ENCODE results near the gene CARD14.

CARD14 gene

GRCh38 chr17:80173126-80173525 is 3.3 kb downstream of the CARD14 start:
- no peak overlapping the region for H3K4me2 ChIP-seq (ENCODE audit: low read depth, low read length, poor library complexity, severe bottlenecking)
- H3K9me3 ChIP-seq (ENCODE audit: insufficient read depth, low read depth, low read length): no peaks in the 10 kb centered on the region
- H2AFZ ChIP-seq (ENCODE audit: low read length): no peak overlapping the region
- no peaks in the 10 kb centered on the region for H4K20me1 ChIP-seq (ENCODE audit: insufficient read depth, low read length, poor library complexity, severe bottlenecking)
- H3K36me3 ChIP-seq (ENCODE audit: insufficient read depth, low read length): no peaks in the 10 kb centered on the region
- no peaks in the 10 kb centered on the region for H3K9me2 ChIP-seq (replicated peaks; ENCODE audit: low read depth, low read length)
- TF ChIP-seq EZH2phosphoT487 (IDR thresholded peaks at IDR 0.05; ENCODE audit: borderline replicate concordance) (no peak), CTCF (conservative IDR thresholded peaks at IDR 0.05; ENCODE audit: low read length) (no peak)
- no peaks in the 10 kb centered on the region for H3K79me2 ChIP-seq (ENCODE audit: insufficient read depth, low read length)
- H3K27me3 ChIP-seq (ENCODE audit: insufficient read depth, low read length, poor library complexity, severe bottlenecking): no peaks in the 10 kb centered on the region
- H3K9ac ChIP-seq (ENCODE audit: low read depth, low read length, poor library complexity, severe bottlenecking): no peak overlapping the region
- no peak overlapping the region for H3K4me3 ChIP-seq (ENCODE audit: low read length, poor library complexity, severe bottlenecking)
- H3F3A ChIP-seq (ENCODE audit: low read depth): no peaks in the 10 kb centered on the region
- no peaks in the 10 kb centered on the region for H3K4me1 ChIP-seq (ENCODE audit: insufficient read depth, low read length, poor library complexity, severe bottlenecking)

GRCh38 chr17:80173916-80174315 is 4.1 kb downstream of the CARD14 start:
- H2AFZ ChIP-seq (ENCODE audit: low read length): no peak overlapping the region
- H4K20me1 ChIP-seq (ENCODE audit: insufficient read depth, low read length, poor library complexity, severe bottlenecking): no peaks in the 10 kb centered on the region
- no peaks in the 10 kb centered on the region for H3K79me2 ChIP-seq (ENCODE audit: insufficient read depth, low read length)
- no peaks in the 10 kb centered on the region for H3K9me3 ChIP-seq (ENCODE audit: insufficient read depth, low read depth, low read length)
- no peaks in the 10 kb centered on the region for H3K9me2 ChIP-seq (replicated peaks; ENCODE audit: low read depth, low read length)
- TF ChIP-seq EZH2phosphoT487 (IDR thresholded peaks at IDR 0.05; ENCODE audit: borderline replicate concordance) (no peak), CTCF (conservative IDR thresholded peaks at IDR 0.05; ENCODE audit: low read length) (no peak)
- no peak overlapping the region for H3K4me3 ChIP-seq (ENCODE audit: low read length, poor library complexity, severe bottlenecking)
- no peak overlapping the region for H3K4me2 ChIP-seq (ENCODE audit: low read depth, low read length, poor library complexity, severe bottlenecking)
- H3F3A ChIP-seq (ENCODE audit: low read depth): no peaks in the 10 kb centered on the region
- no peaks in the 10 kb centered on the region for H3K4me1 ChIP-seq (ENCODE audit: insufficient read depth, low read length, poor library complexity, severe bottlenecking)
- H3K36me3 ChIP-seq (ENCODE audit: insufficient read depth, low read length): no peaks in the 10 kb centered on the region
- H3K9ac ChIP-seq (ENCODE audit: low read depth, low read length, poor library complexity, severe bottlenecking): no peak overlapping the region
- H3K27me3 ChIP-seq (ENCODE audit: insufficient read depth, low read length, poor library complexity, severe bottlenecking): no peaks in the 10 kb centered on the region

- no peak for TF ChIP-seq CTCF (conservative IDR thresholded peaks at IDR 0.05; ENCODE audit: low read length)
- no peak for TF ChIP-seq EZH2phosphoT487 (IDR thresholded peaks at IDR 0.05; ENCODE audit: borderline replicate concordance)
Measured at GRCh38 chr17:80176757-80177156, 6.9 kb downstream of the CARD14 start.

More at GRCh38 chr17:80176757-80177156, 6.9 kb downstream of the CARD14 start:
- Histone ChIP-seq H2AFZ (ENCODE audit: low read length) (no peak overlapping the region), H4K20me1 (ENCODE audit: insufficient read depth, low read length, poor library complexity, severe bottlenecking) (no peaks in the 10 kb centered on the region), H3K4me1 (ENCODE audit: insufficient read depth, low read length, poor library complexity, severe bottlenecking) (no peaks in the 10 kb centered on the region), H3K9me2 (replicated peaks; ENCODE audit: low read depth, low read length) (no peaks in the 10 kb centered on the region), H3K36me3 (ENCODE audit: insufficient read depth, low read length) (no peaks in the 10 kb centered on the region), H3K4me2 (ENCODE audit: low read depth, low read length, poor library complexity, severe bottlenecking) (no peak overlapping the region), H3F3A (ENCODE audit: low read depth) (no peaks in the 10 kb centered on the region), H3K9me3 (ENCODE audit: insufficient read depth, low read depth, low read length) (no peaks in the 10 kb centered on the region), H3K9ac (ENCODE audit: low read depth, low read length, poor library complexity, severe bottlenecking) (no peak overlapping the region), H3K79me2 (ENCODE audit: insufficient read depth, low read length) (no peaks in the 10 kb centered on the region), H3K4me3 (ENCODE audit: low read length, poor library complexity, severe bottlenecking) (no peak overlapping the region), H3K27me3 (ENCODE audit: insufficient read depth, low read length, poor library complexity, severe bottlenecking) (no peaks in the 10 kb centered on the region)
